SK-N-MC (cell line): ENCODE data around the gene MSANTD7.

Source experiments
- DNase-seq: peaks from one replicate; pipeline ENCODE4 v3.0.0-alpha.2; 2011; ENCODE audit warnings: low read depth, low spot score
- H3K27ac ChIP-seq: fragments of 200-600 bp; sonication (generic); 2 replicates; pipeline ENCODE4 v1.5.1; 2016; ENCODE audit warnings: mixed run types
- H3K36me3 ChIP-seq: fragments of 200-600 bp; sonication (generic); 2 replicates; pipeline ENCODE4 v1.6.1; 2017; ENCODE audit warnings: antibody characterized with exemption, low read length, mixed read lengths; ENCODE audit not compliant: insufficient read depth
- H3K4me3 ChIP-seq: fragments of 200-600 bp; sonication (generic); 2 replicates; pipeline ENCODE4 v1.5.1; 2016
- H3K9ac ChIP-seq: fragments of 200-600 bp; sonication (generic); 2 replicates; pipeline ENCODE4 v1.8.0; 2017; ENCODE audit warnings: mixed run types, mixed read lengths; ENCODE audit not compliant: insufficient read length
- H3K9me3 ChIP-seq: fragments of 200-600 bp; sonication (generic); 2 replicates; pipeline ENCODE4 v1.6.1; 2017; ENCODE audit warnings: low read depth, mild to moderate bottlenecking, antibody characterized with exemption, low read length, moderate library complexity, mixed read lengths
- EZH2 ChIP-seq: fragments of 200-600 bp; sonication (generic); IDR thresholded peaks from one replicate; pipeline ENCODE4 v1.6.1; 2017; ENCODE audit warnings: antibody characterized with exemption
- FOXP2 ChIP-seq: optimal IDR thresholded peaks from 2 replicates; pipeline ENCODE3; 2011; ENCODE audit warnings: mild to moderate bottlenecking, moderate library complexity; ENCODE audit not compliant: insufficient read depth; ENCODE audit errors: extremely low read length, control extremely low read depth
- POLR2AphosphoS5 ChIP-seq: IDR thresholded peaks from 2 replicates; pipeline ENCODE4 v1.6.1; 2012; ENCODE audit warnings: mild to moderate bottlenecking, low read depth, low read length, borderline replicate concordance

Gene MSANTD7

GRCh38 chr10:14826076-14826829, 11.9 kb upstream of the MSANTD7 start:
- DNase-seq: no peak
- Histone ChIP-seq H3K27ac (no peak overlapping the region), H3K4me3 (no peak overlapping the region), H3K9me3 (no peaks in the 10 kb centered on the region), H3K9ac (no peak overlapping the region), H3K36me3 (no peaks in the 10 kb centered on the region)
- no peak for TF ChIP-seq FOXP2
- TF ChIP-seq POLR2AphosphoS5: no peak
- no peak for TF ChIP-seq EZH2

- no peak overlapping the region for H3K9ac ChIP-seq
- no peaks in the 10 kb centered on the region for H3K9me3 ChIP-seq
- TF ChIP-seq EZH2: no peak
- no peak for TF ChIP-seq POLR2AphosphoS5
- TF ChIP-seq FOXP2: no peak
- H3K36me3 ChIP-seq: no peaks in the 10 kb centered on the region
- no peak for DNase-seq
- H3K4me3 ChIP-seq: no peak overlapping the region
- H3K27ac ChIP-seq: no peak overlapping the region
Measured at GRCh38 chr10:14833106-14833505, 5.0 kb upstream of the MSANTD7 start.

DNA sequence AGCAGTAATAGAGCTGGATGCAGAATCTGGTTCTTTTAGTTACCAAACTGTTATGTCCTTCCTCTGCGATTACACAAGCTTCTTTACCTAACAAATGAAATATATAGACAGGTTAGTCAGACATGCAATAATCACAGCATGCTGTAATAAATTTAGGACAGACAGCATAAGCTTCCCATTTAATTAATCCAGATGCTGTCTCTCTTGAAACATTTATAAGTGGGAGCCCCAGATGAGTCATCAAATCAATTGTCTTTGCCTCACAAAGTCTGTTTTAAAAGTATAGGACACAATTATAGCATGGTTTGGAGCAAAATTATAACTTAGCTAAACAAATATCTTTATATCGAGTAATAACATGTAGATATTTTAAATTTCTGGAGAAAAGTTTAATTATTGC, 1.9 kb upstream of the MSANTD7 start:
- no peak overlapping the region for H3K27ac ChIP-seq
- no peak for TF ChIP-seq POLR2AphosphoS5
- TF ChIP-seq EZH2: no peak
- no peak for TF ChIP-seq FOXP2
- H3K9me3 ChIP-seq: no peaks in the 10 kb centered on the region
- H3K4me3 ChIP-seq: no peak overlapping the region
- no peak overlapping the region for H3K9ac ChIP-seq
- no peak for DNase-seq
- H3K36me3 ChIP-seq: peaks cover 10% of the 10 kb centered on the region

GRCh38 chr10:14837003-14837756, 926 bp upstream of the MSANTD7 start:
- H3K27ac ChIP-seq: peak overlapping the region; percentile 42; the same call in 1 of the 2 replicates
- no peaks in the 10 kb centered on the region for H3K9me3 ChIP-seq

DNA sequence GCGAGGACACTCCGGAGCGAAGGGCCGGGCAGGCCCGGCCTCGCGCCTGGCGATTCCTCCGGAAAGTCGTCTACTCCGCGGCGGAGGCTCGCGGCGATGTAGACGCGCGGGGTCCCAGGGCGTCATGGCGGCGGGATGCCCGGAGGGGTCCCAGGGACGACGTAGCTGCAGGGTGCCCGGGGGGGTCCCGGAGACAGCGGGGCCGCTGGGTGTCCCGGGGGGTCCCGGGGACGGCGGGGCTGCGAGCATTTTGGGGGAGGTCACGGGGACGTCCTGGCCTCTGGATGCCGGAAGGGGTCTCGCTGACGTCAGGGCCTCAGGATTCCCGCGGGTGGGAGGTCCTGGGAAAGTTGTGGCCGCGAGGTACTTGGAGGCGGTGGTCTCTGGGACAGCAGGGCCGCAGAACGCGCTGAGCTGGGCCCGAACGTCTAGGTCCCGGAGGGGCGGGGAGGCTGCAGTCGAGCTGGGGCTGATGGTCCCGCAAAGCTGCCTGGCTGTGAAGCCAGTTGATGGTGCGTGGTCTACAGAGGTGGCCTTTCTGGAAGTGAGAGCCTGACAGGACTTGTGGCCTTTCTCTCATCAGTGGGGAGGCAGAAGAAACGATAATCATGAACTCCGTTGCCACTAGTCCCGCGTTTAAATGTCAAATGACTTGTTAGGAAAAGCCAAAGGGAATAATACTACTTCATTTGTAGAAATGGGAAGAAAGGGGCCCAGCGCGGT, 637 bp downstream of the MSANTD7 start:
- DNase-seq: no peak
- Histone ChIP-seq H3K27ac (no peak overlapping the region), H3K36me3 (peaks cover 25% of the 10 kb centered on the region), H3K9ac (peak overlapping the region; percentile 85), H3K9me3 (no peaks in the 10 kb centered on the region), H3K4me3 (peak overlapping the region; percentile 83)
- TF ChIP-seq POLR2AphosphoS5: no peak
- no peak for TF ChIP-seq FOXP2

More at GRCh38 chr10:14837003-14837756, 926 bp upstream of the MSANTD7 start:
- Histone ChIP-seq H3K36me3 (peaks cover 17% of the 10 kb centered on the region), H3K4me3 (peak overlapping the region; percentile 83), H3K9ac (peak overlapping the region; percentile 73)
- DNase-seq: no peak
- TF ChIP-seq EZH2 (no peak), POLR2AphosphoS5 (no peak), FOXP2 (no peak)

DNA sequence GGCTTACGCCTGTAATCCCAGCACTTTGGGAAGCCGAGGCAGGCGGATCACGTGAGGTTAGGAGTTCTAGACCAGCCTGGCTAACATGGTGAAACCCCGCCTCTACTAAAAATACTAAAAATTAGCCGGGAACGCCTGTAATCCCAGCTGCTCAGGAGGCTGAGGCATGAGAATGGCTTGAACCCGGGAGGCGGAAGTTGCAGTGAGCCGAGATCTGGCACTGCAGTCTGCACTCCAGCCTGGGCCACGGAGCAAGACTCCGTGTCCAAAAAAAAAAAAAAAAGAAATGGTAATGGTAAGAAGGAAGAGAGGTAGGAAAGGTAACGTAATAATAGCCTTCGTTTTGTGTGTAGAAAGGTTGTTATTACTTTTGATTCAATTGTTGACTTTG, 1.2 kb downstream of the MSANTD7 start:
- no peak for DNase-seq
- no peaks in the 10 kb centered on the region for H3K9me3 ChIP-seq
- H3K9ac ChIP-seq: peak overlapping the region; percentile 85
- H3K27ac ChIP-seq: no peak overlapping the region
- H3K4me3 ChIP-seq: peak overlapping the region; percentile 83
- H3K36me3 ChIP-seq: peaks cover 31% of the 10 kb centered on the region
- no peak for TF ChIP-seq POLR2AphosphoS5

GRCh38 chr10:14840178-14840577, 2.1 kb downstream of the MSANTD7 start:
- Histone ChIP-seq H3K4me3 (no peak overlapping the region), H3K36me3 (peaks cover 31% of the 10 kb centered on the region), H3K27ac (no peak overlapping the region), H3K9me3 (no peaks in the 10 kb centered on the region), H3K9ac (no peak overlapping the region)
- TF ChIP-seq FOXP2: no peak
- no peak for DNase-seq

DNA sequence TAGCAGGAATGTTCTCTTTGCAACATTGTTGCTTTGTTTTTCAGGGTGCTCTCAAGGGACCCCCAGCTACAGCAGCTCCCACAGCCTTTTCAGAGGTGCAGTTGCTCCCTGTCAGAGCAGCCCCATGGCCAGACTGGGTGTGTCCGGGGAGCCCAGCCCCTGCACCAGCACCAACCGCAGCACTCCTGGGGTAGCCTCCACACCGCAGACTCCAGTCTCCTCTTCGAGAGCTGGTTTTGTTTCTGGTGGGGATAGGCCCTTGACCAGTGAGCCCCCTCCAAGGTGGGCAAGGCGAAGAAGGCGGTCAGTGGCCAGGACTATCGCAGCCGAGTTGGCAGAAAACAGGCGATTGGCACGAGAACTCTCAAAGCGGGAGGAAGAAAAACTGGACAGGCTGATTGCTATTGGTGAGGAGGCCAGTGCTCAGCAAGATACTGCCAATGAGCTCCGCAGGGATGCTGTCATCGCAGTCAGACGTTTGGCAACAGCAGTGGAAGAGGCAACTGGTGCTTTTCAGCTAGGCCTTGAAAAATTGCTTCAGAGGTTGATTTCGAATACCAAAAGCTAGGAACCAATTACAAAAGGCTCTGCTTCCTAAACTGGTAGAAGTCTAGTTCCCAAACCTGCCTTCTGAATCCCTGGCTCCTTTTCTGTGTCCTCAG, 5.4 kb downstream of the MSANTD7 start:
- peaks cover 31% of the 10 kb centered on the region for H3K36me3 ChIP-seq
- no peak overlapping the region for H3K4me3 ChIP-seq
- TF ChIP-seq EZH2 (no peak), FOXP2 (no peak), POLR2AphosphoS5 (no peak)
- no peak for DNase-seq
- no peak overlapping the region for H3K27ac ChIP-seq
- no peaks in the 10 kb centered on the region for H3K9me3 ChIP-seq
- H3K9ac ChIP-seq: no peak overlapping the region
